ENCODE results near the gene VAC14. TPM values are rescaled to one million over a fixed set of nuclear protein-coding genes. Genes with fewer than 3 reads are reported as not detected.

Gene VAC14
- total RNA-seq, 1 experiment from 2014 or later: 49.9 TPM

DNA sequence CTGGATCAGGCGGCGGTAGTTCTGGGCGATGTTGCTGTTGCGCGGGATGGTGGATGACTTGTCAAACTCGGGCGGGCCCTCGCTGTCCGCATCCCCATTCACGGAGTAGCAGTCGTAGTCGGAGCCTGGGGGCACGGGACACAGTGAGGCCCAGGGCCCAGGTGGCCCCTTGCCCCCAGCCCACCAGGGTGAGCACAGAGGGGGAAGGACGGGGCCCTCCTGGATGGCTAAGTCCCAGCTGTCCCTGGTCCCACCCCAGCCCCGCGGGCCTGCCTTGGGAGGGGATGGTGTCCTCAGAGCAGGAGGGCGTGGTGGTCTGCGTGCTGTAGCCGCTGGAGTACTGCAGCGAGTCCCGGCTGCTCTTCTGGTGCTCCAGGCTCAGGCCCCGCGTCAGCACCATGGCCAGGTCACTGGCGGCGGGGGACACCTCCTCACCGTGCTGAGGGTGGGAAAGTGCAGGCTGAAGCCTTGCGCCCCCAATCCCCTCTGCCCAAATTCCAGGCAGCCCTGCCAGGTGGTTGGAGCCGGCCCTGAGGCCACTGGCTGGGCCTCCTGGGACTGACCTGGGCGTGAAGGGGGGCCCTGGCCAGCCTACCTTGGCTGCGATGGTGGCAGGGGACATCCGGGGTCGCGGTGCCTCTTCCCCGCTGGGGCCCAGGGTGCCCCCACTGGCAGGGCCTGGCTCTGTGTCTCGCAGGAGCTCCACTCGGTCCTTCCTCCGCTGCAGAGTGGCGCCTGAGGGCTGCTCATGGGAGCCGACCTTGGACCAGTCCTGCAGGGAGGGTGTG lies 136.4 kb downstream of the VAC14 start:
- Histone ChIP-seq H3K4me2 (ENCODE audit: insufficient read depth, insufficient read length, low read length) (no peak overlapping the region), H3K23me2 (ENCODE audit: insufficient read length, low read depth, low read length, poor library complexity, severe bottlenecking) (no peaks in the 10 kb centered on the region), H3K79me1 (ENCODE audit: insufficient read depth, low read depth, low read length, poor library complexity, severe bottlenecking) (no peaks in the 10 kb centered on the region), H3K56ac (ENCODE audit: insufficient read length, low read depth, low read length) (no peak overlapping the region), H3K18ac (ENCODE audit: insufficient read length, low read depth, low read length) (no peak overlapping the region), H2BK12ac (ENCODE audit: insufficient read length, low read depth, low read length) (no peak overlapping the region), H2BK20ac (ENCODE audit: low read depth, low read length, poor library complexity, severe bottlenecking) (no peak overlapping the region), H2BK5ac (ENCODE audit: insufficient read length, low read length) (no peak overlapping the region), H4K8ac (replicated peaks; ENCODE audit: insufficient read length, low read depth, low read length) (no peak overlapping the region), H3K9ac (ENCODE audit: extremely low read depth, insufficient read length, low read length) (no peak overlapping the region), H3K4me1 (ENCODE audit: insufficient read depth, low read length) (peaks cover 3% of the 10 kb centered on the region; the same call in 1 of the 2 replicates), H4K20me1 (ENCODE audit: control insufficient read depth, insufficient read depth, insufficient read length) (no peaks in the 10 kb centered on the region), H3K23ac (ENCODE audit: insufficient read length, low read depth, low read length) (no peak overlapping the region), H2AK5ac (ENCODE audit: insufficient read length, low read length) (no peak overlapping the region), H3K14ac (ENCODE audit: insufficient read depth, low read length) (no peak overlapping the region), H3K27me3 (ENCODE audit: insufficient read depth, low read length) (no peaks in the 10 kb centered on the region), H2BK120ac (ENCODE audit: low read depth, low read length, poor library complexity, severe bottlenecking) (no peak overlapping the region), H3K79me2 (ENCODE audit: insufficient read depth, low read length) (no peaks in the 10 kb centered on the region), H4K91ac (ENCODE audit: insufficient read length, low read depth, low read length) (no peak overlapping the region), H3T11ph (ENCODE audit: low read length) (no peak overlapping the region), H3K27ac (ENCODE audit: insufficient read length, low read depth, low read length) (no peak overlapping the region), H2AFZ (ENCODE audit: low read length) (no peak overlapping the region), H2BK15ac (ENCODE audit: low read depth, low read length) (no peak overlapping the region), H3K9me3 (ENCODE audit: control insufficient read depth, low read depth, low read length) (no peaks in the 10 kb centered on the region), H3K4ac (ENCODE audit: low read depth, low read length) (no peak overlapping the region), H4K5ac (ENCODE audit: insufficient read length, low read depth, low read length) (no peak overlapping the region)
- Mint-ChIP-seq H3K4me1 (peaks cover 4 to 16% of the 10 kb centered on the region in 2 experiments; a peak in 3 of 4 replicates), H3K36me3 (ENCODE audit: insufficient read depth in 1 of 3, low read depth in 3 of 3) (peaks cover 35 to 52% (median 42%) of the 10 kb centered on the region in 3 experiments), H3K9me3 (peaks cover 6 to 10% of the 10 kb centered on the region in 2 experiments), H3K4me3 (no peak overlapping the region), H3K27ac (no peak overlapping the region), H3K27me3 (ENCODE audit: low read depth) (no peaks in the 10 kb centered on the region)
- WGBS (ENCODE audit: extremely low coverage, insufficient read length, low lambda C conversion rate): no CpG with 5 or more reads among the region's 39 CpGs
- DNase-seq: peak; percentile 48
- TF ChIP-seq, protein P1, sequence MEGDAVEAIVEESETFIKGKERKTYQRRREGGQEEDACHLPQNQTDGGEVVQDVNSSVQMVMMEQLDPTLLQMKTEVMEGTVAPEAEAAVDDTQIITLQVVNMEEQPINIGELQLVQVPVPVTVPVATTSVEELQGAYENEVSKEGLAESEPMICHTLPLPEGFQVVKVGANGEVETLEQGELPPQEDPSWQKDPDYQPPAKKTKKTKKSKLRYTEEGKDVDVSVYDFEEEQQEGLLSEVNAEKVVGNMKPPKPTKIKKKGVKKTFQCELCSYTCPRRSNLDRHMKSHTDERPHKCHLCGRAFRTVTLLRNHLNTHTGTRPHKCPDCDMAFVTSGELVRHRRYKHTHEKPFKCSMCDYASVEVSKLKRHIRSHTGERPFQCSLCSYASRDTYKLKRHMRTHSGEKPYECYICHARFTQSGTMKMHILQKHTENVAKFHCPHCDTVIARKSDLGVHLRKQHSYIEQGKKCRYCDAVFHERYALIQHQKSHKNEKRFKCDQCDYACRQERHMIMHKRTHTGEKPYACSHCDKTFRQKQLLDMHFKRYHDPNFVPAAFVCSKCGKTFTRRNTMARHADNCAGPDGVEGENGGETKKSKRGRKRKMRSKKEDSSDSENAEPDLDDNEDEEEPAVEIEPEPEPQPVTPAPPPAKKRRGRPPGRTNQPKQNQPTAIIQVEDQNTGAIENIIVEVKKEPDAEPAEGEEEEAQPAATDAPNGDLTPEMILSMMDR (conservative IDR thresholded peaks at IDR 0.05): no peak
